ENCODE measurements around the gene PARG. TPM values are rescaled to one million over a fixed set of nuclear protein-coding genes. Genes with fewer than 3 reads are reported as not detected.

Gene PARG
- total RNA-seq, 1 experiment from 2014 or later: 57.1 TPM

- POLR2A ChIA-PET: interaction anchor here (0.6 kb wide), 1 partner anchor 139 kb away, joined by 9 read pairs; no protein-coding TSS in a partner anchor
- Mint-ChIP-seq H3K36me3 (peaks cover 9% of the 10 kb centered on the region), H3K4me3 (no peak overlapping the region), H3K4me1 (no peaks in the 10 kb centered on the region), H3K27ac (no peak overlapping the region), H3K27me3 (ENCODE audit: low read depth) (no peaks in the 10 kb centered on the region), H3K9me3 (peaks cover 12% of the 10 kb centered on the region)
- no peak for ATAC-seq
- CTCF ChIA-PET: interaction anchor here (0.8 kb wide), 1 partner anchor 9 kb away, joined by 4 read pairs; no protein-coding TSS in a partner anchor
- TF ChIP-seq USF1 (CRISPR knock-in tag; IDR thresholded peaks at IDR 0.05) (no peak), NR3C1 (CRISPR knock-in tag; conservative IDR thresholded peaks at IDR 0.05; ENCODE audit: low read depth) (no peak), NR1H2 (CRISPR knock-in tag; IDR thresholded peaks at IDR 0.05) (no peak), ATF1 (CRISPR knock-in tag; IDR thresholded peaks at IDR 0.05) (no peak), RORB (CRISPR knock-in tag; IDR thresholded peaks at IDR 0.05) (no peak), ZBTB21 (CRISPR knock-in tag; IDR thresholded peaks at IDR 0.05; ENCODE audit: borderline replicate concordance) (no peak), MXD4 (CRISPR knock-in tag; IDR thresholded peaks at IDR 0.05; ENCODE audit: borderline replicate concordance) (no peak), ZNF263 (CRISPR knock-in tag; IDR thresholded peaks at IDR 0.05; ENCODE audit: low read depth) (no peak), PRDM15 (CRISPR knock-in tag; IDR thresholded peaks at IDR 0.05) (no peak), IRF1 (CRISPR knock-in tag; IDR thresholded peaks at IDR 0.05) (no peak), GRHL2 (CRISPR knock-in tag; IDR thresholded peaks at IDR 0.05; ENCODE audit: insufficient replicate concordance, severe bottlenecking) (no peak), STAT6 (CRISPR knock-in tag; conservative IDR thresholded peaks at IDR 0.05; ENCODE audit: low read depth) (no peak)
- TF ChIP-seq, protein P1, sequence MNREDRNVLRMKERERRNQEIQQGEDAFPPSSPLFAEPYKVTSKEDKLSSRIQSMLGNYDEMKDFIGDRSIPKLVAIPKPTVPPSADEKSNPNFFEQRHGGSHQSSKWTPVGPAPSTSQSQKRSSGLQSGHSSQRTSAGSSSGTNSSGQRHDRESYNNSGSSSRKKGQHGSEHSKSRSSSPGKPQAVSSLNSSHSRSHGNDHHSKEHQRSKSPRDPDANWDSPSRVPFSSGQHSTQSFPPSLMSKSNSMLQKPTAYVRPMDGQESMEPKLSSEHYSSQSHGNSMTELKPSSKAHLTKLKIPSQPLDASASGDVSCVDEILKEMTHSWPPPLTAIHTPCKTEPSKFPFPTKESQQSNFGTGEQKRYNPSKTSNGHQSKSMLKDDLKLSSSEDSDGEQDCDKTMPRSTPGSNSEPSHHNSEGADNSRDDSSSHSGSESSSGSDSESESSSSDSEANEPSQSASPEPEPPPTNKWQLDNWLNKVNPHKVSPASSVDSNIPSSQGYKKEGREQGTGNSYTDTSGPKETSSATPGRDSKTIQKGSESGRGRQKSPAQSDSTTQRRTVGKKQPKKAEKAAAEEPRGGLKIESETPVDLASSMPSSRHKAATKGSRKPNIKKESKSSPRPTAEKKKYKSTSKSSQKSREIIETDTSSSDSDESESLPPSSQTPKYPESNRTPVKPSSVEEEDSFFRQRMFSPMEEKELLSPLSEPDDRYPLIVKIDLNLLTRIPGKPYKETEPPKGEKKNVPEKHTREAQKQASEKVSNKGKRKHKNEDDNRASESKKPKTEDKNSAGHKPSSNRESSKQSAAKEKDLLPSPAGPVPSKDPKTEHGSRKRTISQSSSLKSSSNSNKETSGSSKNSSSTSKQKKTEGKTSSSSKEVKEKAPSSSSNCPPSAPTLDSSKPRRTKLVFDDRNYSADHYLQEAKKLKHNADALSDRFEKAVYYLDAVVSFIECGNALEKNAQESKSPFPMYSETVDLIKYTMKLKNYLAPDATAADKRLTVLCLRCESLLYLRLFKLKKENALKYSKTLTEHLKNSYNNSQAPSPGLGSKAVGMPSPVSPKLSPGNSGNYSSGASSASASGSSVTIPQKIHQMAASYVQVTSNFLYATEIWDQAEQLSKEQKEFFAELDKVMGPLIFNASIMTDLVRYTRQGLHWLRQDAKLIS (CRISPR knock-in tag; IDR thresholded peaks at IDR 0.05; ENCODE audit: borderline replicate concordance): no peak
- DNase-seq (ENCODE audit: low spot score): no peak
These were observed 137.8 kb downstream of the PARG start for GRCh38 chr10:49803988-49804387.

- Mint-ChIP-seq H3K27ac (no peak overlapping the region), H3K36me3 (no peaks in the 10 kb centered on the region), H3K4me1 (no peaks in the 10 kb centered on the region), H3K4me3 (no peak overlapping the region), H3K27me3 (ENCODE audit: low read depth) (no peaks in the 10 kb centered on the region), H3K9me3 (no peaks in the 10 kb centered on the region)
- CTCF ChIA-PET: no interaction called here
- POLR2A ChIA-PET: no interaction called here
- ATAC-seq: no peak
- no peak for DNase-seq (ENCODE audit: low spot score)
- no peak for TF ChIP-seq TEAD4 (CRISPR knock-in tag; IDR thresholded peaks at IDR 0.05)
- TF ChIP-seq, protein P2, sequence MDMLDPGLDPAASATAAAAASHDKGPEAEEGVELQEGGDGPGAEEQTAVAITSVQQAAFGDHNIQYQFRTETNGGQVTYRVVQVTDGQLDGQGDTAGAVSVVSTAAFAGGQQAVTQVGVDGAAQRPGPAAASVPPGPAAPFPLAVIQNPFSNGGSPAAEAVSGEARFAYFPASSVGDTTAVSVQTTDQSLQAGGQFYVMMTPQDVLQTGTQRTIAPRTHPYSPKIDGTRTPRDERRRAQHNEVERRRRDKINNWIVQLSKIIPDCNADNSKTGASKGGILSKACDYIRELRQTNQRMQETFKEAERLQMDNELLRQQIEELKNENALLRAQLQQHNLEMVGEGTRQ (CRISPR knock-in tag; IDR thresholded peaks at IDR 0.05): no peak
- no peak for TF ChIP-seq HMGXB4 (CRISPR knock-in tag; IDR thresholded peaks at IDR 0.05)
- no peak for TF ChIP-seq ERG (CRISPR knock-in tag; IDR thresholded peaks at IDR 0.05)
- no peak for TF ChIP-seq SMAD4 (CRISPR knock-in tag; IDR thresholded peaks at IDR 0.05)
These were observed 143.6 kb downstream of the PARG start for GRCh38 chr10:49798275-49798674.
